GM18499 (cell line): ENCODE measurements around the gene CCDC116.
"Not testable (repeated sequence)": the region's sequence is repeated elsewhere in the genome, so short reads cannot be mapped to it uniquely, and the experiment has no call there.

Experiments used
- ATAC-seq: cut with Tn5 transposase; IDR thresholded peaks from one replicate; pipeline ENCODE4 v1.9.1; 2021; ENCODE audit warnings: moderate number of reproducible peaks; ENCODE audit not compliant: insufficient read depth, unreplicated experiment

Gene CCDC116

DNA sequence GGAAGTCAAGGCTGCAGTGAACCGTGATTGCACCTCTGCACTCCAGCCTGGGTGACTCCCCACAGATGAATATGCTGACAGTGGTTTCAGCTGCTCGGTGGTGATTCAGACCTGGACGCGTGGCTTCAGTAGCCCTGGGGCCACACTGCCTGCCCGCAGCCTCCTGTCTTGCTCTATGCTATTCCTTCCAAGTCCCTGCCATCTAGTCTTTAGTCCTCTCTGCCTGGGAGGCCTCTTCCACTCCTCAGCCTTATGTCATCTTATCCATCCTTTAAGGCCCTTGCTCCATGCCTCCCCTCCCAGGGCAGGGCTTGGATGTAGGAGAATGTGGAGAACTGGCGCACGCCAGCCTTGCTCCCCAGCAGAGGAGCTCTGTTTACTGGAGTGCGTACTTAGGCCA is 25.8 kb upstream of the CCDC116 start:
- no peak for ATAC-seq

DNA sequence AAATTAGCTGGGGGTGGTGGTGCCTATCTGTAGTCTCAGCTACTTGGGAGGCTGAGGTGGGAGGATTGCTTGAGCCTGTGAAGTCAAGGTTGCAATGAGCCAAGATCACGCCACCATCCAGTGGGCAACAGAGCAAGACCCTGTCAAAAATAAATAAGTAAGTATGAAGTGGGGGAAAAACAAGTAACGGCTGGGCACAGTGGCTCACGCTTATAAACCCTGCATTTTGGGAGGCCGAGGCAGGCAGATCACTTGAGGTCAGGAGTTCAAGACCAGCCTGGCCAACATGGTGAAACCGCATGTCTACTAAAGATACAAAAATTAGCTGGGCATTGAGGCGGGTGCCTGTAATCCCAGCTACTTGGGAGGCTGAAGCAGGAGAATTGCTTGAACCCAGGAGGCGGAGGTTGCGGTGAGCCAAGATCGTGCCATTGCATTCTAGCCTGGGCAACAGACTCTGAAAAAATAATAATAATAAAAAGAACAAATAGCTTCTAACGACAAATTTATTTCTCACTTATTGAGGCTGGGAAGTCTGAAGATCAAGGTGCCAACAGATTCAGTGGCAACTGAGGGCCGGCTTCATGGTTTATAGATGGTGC is 22.9 kb upstream of the CCDC116 start:
- ATAC-seq = not testable (repeated sequence)

DNA sequence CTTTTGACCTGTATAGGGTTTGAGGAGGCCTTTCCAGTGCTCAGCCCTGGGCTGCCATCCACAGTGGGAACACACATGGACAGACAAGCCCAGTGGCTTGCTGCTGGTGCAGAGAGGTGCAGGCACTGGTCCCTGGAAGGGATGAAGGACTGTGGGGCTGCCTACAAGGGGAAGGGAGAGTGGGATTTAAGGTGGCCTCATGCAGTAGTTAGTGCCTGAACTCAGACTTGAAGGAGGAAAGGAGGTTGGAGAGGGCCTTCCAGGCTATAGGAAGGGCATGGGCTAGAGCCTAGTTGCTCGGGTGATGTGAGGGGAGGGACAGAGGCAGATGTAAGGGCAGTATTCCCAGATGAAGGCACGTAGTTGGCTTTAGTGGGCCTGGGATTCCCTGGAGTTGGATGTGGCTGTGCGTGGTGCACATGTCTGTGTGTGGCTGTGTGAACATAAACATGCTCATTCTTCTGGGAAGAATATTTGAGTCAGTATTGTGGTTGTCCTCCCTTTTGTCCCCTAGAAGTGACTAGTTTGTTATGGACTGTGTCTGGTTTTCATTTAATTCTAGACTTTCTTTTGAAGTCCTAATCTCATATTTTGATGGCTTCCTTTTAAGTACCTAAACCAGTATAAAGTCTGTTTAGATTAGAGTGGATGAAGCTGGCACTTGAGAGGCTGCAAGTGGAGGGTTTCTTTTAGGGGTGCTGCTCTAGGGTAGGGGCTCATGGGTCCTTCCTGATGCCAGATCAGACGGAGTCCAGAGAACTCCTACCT is 21.2 kb upstream of the CCDC116 start:
- ATAC-seq = no peak

DNA sequence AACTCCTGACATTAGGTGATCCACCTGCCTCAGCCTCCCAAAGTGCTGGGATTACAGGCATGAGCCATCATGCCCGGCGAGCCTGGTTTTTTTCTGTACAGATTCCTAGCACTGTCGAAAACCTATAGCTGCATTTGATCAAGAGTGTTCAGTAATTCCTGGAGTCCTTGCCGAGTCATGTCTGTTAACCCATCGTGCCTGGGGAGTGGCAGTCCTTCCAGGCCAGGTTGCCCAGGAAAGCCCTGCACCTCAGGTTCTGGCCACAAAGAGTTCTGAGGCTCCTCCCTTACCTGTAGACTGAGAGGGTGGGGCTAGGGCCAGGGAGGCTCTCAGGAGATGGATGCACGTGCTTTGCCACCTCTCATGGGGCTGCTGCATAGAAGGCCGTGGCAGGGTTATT is 19.7 kb upstream of the CCDC116 start:
- no peak for ATAC-seq

DNA sequence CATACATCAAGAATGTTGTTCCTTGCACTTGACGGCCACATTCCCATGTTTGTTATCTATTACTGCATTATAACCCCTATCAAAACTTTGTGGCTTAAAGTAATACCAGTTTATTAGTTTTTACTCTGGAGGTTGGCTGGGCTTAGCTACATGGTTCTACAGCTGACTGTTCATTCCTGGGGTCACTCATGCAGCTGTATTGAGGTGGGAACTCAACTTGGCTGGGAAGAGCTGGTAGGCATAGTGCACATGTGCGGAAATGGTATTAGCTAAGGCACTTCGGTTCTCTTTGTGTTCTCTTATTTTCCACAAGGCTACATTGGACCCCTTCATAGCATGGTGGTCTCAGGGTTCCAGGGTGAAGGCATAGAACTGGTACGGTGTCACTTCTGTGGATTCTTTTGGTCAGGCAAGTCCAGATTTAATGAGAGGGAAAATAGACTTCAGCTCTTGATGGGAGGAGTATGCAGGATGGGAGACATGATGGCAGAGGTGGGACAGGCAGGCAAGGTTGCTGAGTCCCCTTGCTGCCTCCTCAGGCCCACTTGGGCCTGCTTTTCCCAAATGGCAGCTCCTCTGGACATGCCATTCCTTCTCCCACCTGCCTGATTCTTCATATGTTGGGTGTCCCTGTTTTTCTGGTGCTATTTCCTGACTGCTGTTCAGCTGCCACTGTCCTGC is 18.9 kb upstream of the CCDC116 start:
- no peak for ATAC-seq

DNA sequence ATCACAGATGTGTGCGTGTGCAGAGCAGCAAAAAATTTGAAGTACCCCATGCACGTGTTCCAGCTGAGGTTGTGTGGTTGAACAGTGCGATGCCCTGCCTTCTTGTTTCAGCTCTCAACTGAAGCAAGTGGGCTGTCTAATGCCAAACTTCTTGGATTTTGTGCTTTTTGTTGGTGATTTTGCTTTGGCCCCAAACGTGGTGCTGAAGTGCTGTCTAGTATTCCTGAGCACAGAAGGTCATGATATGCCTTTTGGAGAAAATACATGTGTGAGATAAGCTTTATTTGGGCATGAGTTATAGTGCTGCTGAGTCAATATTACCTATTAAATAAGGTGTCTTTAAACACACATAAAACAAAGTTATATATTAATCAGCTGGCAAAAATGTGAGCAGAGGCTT is 16.8 kb upstream of the CCDC116 start:
- no peak for ATAC-seq

DNA sequence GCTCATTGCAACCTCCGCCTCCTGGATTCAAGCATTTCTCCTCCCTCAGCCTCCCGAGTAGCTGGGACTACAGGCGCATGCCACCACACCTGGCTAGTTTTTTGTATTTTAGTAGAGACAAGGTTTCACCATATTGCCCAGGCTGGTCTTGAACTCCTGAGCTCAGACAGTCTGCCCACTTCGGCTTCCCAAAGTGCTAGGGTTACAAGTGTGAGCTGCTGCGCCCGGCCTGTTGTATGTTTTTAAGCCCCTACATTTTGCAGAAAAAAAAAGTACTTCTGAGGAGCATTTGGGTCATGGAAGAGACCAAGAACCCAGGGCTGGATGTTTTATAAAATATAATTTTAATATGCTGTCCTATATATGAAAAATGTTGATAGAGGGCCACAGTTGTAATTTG is 15.2 kb upstream of the CCDC116 start:
- not testable (repeated sequence) for ATAC-seq

DNA sequence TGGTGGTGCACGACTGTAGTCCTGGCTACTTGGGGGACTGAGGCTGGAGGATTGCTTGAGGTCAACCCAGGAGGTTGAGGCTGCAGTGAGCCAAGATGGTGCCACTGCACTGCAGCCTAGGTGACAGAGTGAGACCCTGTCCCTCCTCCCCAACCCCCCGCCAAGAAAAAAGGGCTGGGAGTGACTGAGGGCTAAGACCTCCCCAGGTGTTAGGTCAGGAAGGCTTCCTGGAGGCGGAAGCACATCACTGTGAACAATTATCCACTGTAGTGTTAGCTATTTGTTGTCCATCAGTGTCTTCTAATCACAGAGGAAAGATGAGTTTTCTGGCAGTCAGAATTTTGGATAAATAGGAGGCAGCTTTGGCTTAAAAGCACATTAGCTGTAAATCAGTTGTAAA is 11.5 kb upstream of the CCDC116 start:
- ATAC-seq = no peak

DNA sequence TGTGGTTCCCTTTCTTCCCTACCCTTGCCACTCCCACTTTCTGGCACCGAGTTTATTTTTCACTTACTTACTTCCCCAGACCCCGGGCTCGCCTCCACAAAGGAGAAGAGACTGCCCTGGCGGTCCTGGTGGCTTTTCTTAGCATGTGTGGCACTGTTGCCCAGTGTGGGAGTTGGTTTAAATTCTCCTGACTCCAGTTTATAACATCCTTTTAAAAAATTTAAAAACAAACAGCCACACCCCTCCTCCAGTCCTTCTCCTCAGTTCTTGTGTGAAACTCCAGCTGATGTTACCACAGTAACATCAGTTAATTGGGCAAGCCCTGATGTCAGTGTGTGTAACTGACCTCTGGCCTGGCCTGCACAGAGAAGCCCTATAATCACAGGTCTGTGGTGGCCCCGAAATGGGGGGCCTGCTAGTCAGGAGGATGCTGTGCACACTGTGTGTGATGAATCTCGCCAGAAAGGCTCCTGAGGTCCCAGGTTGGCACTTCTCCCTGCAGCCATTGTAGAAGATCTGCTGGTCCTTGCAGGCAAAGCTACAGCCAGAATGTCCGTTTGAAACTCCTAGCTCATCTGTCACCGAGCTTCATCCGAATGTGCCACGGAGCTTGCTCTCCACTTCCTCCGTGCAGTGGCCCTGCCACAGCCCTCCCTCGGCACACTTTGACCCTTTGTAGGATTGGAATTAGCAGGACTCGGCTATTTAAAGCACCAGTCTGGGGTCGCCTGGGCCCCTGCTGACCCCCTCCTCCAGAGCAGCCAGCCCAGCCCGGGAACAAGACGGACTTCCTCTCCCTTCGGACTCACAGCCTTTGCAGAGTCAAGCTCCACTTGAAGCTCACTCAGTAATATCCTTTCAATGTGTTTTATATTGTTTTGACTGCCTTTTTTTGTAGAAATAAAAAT is 10.3 kb upstream of the CCDC116 start:
- ATAC-seq = no peak

DNA sequence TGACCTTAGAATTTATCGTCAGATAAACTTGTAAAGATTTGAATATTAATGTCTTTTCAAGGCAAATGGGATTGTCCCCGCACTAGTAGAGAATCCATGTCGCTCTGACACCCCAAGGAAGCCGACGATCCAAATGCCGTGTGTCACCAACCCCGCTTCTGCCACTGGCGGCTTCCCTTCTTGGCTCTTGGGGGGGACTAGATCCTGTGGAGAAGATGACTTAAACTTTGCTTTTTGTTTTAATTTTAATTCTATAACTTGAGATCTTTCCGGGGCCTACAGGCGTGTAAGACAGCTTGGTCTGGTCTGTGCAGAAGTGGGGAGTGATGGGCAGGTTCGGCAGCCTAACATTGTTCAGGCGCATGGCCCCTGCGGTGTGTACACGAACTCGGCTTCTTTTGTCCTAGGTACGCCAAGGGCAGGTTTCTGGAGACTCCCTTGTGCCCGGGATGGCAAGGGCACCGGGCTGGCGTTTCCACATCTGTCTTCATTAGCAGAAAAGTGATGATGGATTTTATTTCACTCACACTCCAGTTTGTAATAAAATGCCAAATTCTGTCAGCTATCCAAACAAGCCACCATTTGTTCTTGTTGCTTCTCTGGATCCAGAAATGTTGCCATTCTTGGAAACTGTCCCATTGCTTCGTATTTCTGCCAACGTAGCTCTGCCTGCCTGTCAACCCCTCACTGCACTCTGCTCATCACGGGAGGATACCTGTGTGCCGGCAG is 9.5 kb upstream of the CCDC116 start:
- no peak for ATAC-seq

DNA sequence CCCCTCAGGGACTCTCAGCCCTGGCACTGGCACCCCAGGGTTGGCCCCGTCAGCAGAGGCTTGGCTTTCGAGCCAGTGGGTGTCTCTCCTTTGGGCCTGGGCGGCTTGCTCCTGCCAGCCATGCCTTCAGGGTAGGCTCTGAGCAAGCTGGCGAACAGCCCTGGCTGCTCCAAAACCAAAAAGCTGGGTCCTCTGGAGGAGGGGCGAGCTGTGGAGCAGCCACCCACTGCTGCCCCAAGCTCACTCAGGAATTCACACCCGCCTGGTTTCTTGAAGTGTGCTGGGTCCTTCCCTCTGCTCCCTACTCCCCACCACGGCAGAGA is 9.0 kb upstream of the CCDC116 start:
- no peak for ATAC-seq

DNA sequence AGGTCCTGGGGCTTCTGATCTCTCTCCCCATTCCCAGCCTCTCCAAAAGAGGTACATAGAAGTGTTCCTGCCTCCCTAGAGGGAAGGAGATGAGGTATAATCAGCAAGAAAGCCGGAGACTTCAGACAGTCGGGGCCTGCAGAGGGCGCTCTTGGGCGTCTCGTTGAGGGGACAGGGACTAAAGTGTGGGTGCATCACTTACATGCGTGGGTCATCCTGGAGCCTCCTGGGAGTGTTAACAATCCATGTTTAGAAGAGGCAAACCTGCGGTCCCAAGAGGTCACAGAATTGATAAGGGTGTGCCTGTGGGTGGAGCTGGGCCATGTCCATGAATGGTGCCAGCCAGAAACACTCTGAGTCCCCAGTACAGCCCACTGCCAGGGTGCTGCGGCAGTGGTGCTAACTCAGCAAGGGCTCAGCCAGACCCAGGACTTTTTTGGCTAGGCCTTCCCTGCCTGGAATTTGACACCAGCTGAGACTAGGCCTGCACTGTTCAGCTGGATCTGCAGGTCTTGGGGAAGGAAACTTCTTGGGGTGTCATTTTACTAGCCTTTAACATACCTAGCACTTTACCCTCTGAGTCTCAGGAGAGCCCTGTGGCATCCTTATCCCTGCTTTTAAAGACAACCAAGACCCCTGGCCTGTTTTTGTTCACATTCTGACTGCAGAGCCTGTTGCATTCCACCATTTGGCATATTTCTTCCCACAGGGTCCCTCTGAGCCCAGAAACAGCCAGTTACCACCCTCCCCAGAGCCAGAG is 8.3 kb upstream of the CCDC116 start:
- ATAC-seq = no peak

DNA sequence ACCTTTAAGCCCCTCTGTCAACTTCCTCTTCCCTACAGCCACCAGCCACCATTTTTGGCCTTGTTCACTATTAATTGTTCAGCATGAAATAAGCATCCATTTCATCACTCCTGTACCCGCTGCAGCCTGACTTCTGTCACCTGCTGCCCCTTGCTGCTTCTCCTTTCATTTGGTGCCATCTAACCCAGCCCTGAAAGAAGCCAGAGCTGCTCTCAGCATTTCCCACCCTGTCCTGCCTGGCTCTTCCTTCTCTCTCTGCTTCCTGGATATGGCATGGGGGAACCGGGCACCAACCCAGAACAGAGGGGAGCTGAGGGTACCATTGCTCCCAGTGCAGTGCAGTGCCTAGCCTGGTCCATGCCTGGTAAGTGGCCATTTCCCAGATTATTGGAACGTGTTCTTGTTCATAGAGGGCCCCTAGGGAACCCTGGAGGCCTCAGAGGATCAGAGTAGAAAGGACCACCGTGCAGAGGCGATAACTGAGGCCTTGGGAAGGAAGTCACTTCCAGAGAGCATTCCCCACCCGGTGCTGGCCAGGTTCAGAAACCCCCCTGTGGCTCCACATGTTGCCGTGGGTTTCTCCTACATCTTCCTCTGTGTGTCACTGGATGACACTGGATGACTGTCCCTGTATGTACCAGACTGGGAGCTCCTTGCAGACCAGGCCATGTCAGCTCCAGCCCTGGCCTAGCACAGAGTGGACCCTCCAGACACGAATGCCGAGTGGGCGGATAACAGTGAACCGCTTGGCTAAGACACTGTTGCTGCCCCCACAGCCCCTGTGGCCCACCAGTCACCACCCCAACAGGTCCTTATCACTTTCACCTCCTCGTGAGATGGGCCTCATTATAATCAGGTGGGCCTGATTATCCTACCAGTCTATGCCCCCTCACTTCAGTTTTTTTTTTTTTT is 7.4 kb upstream of the CCDC116 start:
- no peak for ATAC-seq

DNA sequence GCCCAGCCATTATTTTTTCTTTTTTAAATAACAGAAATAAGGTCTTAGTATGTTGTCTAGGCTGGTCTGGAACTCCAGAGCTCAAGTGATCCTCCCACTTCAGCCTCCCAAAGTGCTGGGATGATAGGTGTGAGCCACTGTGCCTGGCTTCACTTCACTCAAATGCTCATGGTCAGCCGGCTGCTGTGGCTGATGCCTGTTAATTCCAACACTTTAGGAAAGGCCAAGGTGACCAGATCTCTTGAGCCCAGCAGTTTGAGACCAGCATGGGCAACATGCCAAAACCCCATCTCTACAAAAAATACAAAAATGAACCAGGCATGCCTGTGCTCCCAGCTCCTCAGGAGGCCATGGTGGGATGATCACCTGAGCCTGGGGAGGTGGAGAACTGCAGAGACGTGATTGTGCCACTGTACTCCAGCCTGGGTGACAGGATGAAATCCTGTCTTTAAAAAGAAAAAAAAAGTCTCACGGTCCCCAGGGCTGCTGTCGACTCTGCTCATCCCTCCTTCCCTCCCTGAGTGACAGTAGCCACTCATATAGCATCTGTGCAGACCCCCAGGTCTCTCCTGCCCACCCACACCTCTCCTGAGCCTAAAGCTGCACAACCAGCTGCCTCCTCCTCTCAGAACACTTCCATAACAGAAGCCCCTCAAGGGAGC is 6.4 kb upstream of the CCDC116 start:
- ATAC-seq = no peak

DNA sequence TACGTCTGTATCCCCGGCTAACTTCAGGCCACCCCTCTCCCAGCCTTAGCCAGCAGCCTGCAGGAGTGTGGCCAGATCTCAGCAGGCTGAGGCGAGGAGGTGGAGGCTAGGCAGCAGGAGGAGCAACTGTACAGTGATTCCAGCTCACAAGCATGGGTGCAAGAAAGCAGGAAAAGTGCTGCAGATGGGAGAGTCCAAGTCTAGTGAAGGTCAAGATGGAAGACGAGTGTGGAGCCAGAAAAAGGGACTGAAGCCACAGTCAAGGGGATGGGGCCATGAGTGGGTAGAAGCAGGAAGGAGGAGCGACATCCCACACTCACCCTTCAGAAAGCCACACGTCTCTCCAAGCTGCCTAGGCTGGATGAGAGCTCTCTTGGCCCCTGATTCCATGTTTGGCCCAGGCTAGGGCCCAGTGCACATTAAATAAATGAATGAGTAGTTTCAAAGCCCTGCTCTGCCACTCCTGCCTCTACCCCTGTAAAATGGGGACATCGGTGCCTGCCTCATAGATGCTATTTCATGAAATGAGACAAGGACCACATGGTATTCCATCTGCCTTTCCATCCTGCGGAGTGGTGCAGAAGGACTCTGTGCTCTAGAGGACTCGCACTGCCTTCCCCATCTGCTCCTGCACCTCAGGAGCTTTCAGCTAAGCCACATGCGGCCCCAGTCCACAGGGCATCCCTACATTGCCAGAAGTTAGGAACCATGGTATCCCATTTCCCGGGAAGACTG is 5.7 kb upstream of the CCDC116 start:
- ATAC-seq = no peak

DNA sequence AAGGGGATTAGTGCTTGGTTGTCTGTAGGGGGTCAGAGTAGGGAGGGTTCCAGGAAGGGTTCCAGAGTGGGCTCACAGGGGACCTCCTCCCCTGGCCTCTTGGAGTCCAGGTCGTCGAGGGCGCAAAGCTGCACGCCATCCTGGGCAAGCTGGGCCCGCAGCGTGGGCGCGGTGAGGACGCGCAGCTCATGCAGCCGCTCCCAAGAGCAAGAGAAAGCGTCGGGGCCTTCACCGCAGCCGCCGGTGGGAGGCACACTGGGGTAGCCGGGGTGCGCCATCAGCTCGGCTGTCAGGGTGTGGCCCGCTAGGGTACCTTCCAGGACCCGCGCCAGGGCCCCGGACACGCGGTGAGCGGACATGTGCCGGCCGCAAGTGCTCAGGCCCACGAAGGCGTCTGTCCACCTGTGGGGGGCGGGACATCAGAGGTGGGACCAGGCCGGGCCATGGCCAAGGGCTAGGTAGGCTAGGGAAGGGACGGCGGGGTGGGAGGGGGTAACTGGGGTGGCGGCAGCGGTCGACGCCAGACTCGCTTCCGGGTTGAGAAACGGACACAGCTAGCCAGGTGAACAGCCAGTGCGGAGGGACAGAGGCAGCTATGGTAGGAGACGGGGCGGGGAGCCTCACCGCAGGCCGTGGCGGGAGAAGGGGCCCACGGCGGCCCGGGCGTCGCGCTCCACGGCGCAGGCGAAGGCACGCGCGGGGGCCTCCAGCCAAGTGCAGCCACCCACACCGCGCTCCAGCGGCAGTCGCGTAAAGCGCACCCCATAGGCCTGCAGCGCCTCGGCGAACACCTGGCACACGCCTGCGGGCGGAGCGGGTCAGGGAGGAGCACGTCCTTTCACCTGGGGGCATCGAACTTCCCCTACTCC is 3.9 kb upstream of the CCDC116 start:
- no peak for ATAC-seq
